Caco-2 (cell line): ENCODE results near the gene CYS1. TPM values are rescaled to one million over a fixed set of nuclear protein-coding genes. Genes with fewer than 3 reads are reported as not detected.
A peak's percentile ranks its signal among the peaks of the same experiment; 100 is the strongest.

Experiments used
- BruUV-seq: library from RNA; stranded (reverse); fragments of 400-500 nt; replicated peaks from 2 replicates; lab custom pipeline; 2021; lab: Mats Ljungman, UMichigan
- CTCF ChIA-PET: fragments of 300-600 bp; sonication (Branson Sonifier 250); formaldehyde crosslinking; loops from one replicate; lab custom pipeline; 2022; ENCODE audit warnings: antibody characterized with exemption; lab: Charles Lee
- POLR2A ChIA-PET: fragments of 300-600 bp; sonication (Branson Sonifier 250); formaldehyde crosslinking; loops from one replicate; lab custom pipeline; 2022; ENCODE audit warnings: antibody characterized with exemption; lab: Charles Lee
- DNase-seq, 2 experiments: peaks; one replicate each; pipeline versions ENCODE4 v3.0.0 to v3.0.0-alpha.2; 2020 to 2022
- H3K27me3 ChIP-seq: replicated peaks from 2 replicates; pipeline ENCODE4 v1.6.0; 2011; ENCODE audit warnings: low read length; ENCODE audit not compliant: control insufficient read depth, insufficient read depth
- H3K36me3 ChIP-seq: 2 replicates; pipeline ENCODE4 v1.5.1; 2011; ENCODE audit warnings: low read length; ENCODE audit not compliant: control insufficient read depth, insufficient read depth
- H3K4me1 ChIP-seq: fragments of 250-450 bp; sonication (Bioruptor Pico); 2 replicates; pipeline ENCODE4 v1.5.1; 2020; ENCODE audit warnings: mild to moderate bottlenecking
- H3K4me3 ChIP-seq: 2 replicates; pipeline ENCODE4 v1.5.1; 2011; ENCODE audit warnings: low read depth, mild to moderate bottlenecking, control low read depth, low read length
- H3K9me3 ChIP-seq: fragments of 250-450 bp; sonication (Bioruptor Pico); 2 replicates; pipeline ENCODE4 v1.5.1; 2020; ENCODE audit warnings: mild to moderate bottlenecking, moderate library complexity
- H3K27ac Mint-ChIP-seq: one replicate; pipeline ENCODE4 v1.8.0; 2022; ENCODE audit warnings: mixed read lengths; ENCODE audit not compliant: unreplicated experiment
- H3K27me3 Mint-ChIP-seq: one replicate; pipeline ENCODE4 v1.8.0; 2022; ENCODE audit warnings: mixed read lengths; ENCODE audit not compliant: insufficient read depth, unreplicated experiment
- H3K36me3 Mint-ChIP-seq: one replicate; pipeline ENCODE4 v1.8.0; 2022; ENCODE audit warnings: mild to moderate bottlenecking, mixed read lengths; ENCODE audit not compliant: insufficient read depth, unreplicated experiment
- H3K4me1 Mint-ChIP-seq: one replicate; pipeline ENCODE4 v1.8.0; 2022; ENCODE audit warnings: low read depth, mixed read lengths; ENCODE audit not compliant: unreplicated experiment
- H3K4me3 Mint-ChIP-seq: one replicate; pipeline ENCODE4 v1.8.0; 2022; ENCODE audit warnings: mild to moderate bottlenecking, moderate library complexity, mixed read lengths; ENCODE audit not compliant: unreplicated experiment
- H3K9me3 Mint-ChIP-seq: one replicate; pipeline ENCODE4 v1.8.0; 2022; ENCODE audit warnings: mixed read lengths; ENCODE audit not compliant: unreplicated experiment
- intact Hi-C: fragments of 100-400 bp; cut with micrococcal nuclease; formaldehyde crosslinking; loops from one replicate; pipeline ENCODE4 v1.10.0; 2022; ENCODE audit not compliant: unreplicated experiment
- total RNA-seq: library from RNA; stranded (reverse); gene quantifications from 2 replicates; pipeline ENCODE4 v1.2.3, GENCODE V29; 2022
- TF ChIP-seq, protein P1 (sequence below), 2 experiments: fragments of 200-600 bp in 1 of 2; IDR thresholded peaks; 1 replicate in 1 of 2; 2 replicates in 1 of 2; pipeline versions ENCODE4 v1.5.1 to v1.8.0; 2011 to 2022; ENCODE audit warnings: antibody characterized with exemption in 1 of 2, control low read depth in 1 of 2, inconsistent platforms in 1 of 2, low read depth in 1 of 2, low read length in 1 of 2, mild to moderate bottlenecking in 1 of 2, moderate library complexity in 1 of 2; ENCODE audit not compliant: insufficient read depth in 1 of 2, severe bottlenecking in 1 of 2, unreplicated experiment in 1 of 2

The CYS1 gene
- total RNA-seq, 1 experiment from 2014 or later: 1.4 TPM

DNA sequence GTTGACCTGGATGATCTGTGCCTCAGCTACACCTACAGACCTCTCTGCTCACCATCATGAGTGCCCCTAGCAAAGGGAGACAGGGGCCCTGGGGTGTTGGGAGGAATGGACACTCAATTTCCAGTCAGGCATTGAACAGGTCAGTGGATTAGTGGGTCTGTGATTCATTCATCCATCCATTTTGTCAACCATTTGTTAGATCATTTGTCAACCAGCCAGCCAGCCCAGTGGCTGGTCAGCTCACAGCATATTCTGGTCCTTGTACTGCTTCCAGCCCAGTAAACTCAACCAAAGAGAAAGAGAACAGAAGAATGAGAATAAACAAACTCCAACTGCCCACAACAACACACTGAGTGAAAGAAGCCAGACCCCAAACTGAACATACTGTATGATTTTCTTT is 41.5 kb downstream of the CYS1 start:
- peaks cover 22% of the 10 kb centered on the region for H3K4me1 Mint-ChIP-seq
- CTCF ChIA-PET: no interaction called here
- H3K36me3 Mint-ChIP-seq: peaks cover 9% of the 10 kb centered on the region
- Histone ChIP-seq H3K4me1 (peaks cover 9% of the 10 kb centered on the region; the same call in 1 of the 2 replicates), H3K4me3 (no peak overlapping the region), H3K36me3 (no peaks in the 10 kb centered on the region), H3K27me3 (no peaks in the 10 kb centered on the region), H3K9me3 (no peaks in the 10 kb centered on the region)
- POLR2A ChIA-PET: no interaction called here
- no TSS peak for BruUV-seq
- H3K9me3 Mint-ChIP-seq: no peaks in the 10 kb centered on the region
- TF ChIP-seq, protein P1, sequence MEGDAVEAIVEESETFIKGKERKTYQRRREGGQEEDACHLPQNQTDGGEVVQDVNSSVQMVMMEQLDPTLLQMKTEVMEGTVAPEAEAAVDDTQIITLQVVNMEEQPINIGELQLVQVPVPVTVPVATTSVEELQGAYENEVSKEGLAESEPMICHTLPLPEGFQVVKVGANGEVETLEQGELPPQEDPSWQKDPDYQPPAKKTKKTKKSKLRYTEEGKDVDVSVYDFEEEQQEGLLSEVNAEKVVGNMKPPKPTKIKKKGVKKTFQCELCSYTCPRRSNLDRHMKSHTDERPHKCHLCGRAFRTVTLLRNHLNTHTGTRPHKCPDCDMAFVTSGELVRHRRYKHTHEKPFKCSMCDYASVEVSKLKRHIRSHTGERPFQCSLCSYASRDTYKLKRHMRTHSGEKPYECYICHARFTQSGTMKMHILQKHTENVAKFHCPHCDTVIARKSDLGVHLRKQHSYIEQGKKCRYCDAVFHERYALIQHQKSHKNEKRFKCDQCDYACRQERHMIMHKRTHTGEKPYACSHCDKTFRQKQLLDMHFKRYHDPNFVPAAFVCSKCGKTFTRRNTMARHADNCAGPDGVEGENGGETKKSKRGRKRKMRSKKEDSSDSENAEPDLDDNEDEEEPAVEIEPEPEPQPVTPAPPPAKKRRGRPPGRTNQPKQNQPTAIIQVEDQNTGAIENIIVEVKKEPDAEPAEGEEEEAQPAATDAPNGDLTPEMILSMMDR (IDR thresholded peaks at IDR 0.05; ENCODE audit: insufficient read depth in 1 of 2, low read depth in 1 of 2, low read length in 1 of 2, severe bottlenecking in 1 of 2, unreplicated experiment in 1 of 2): no peak
- H3K27me3 Mint-ChIP-seq: no peaks in the 10 kb centered on the region
- intact Hi-C loops: no loop called here
- DNase-seq: no peak
- H3K27ac Mint-ChIP-seq: no peak overlapping the region
- H3K4me3 Mint-ChIP-seq: no peak overlapping the region

GRCh38 chr2:10038123-10038522 is 42.1 kb downstream of the CYS1 start:
- H3K9me3 ChIP-seq: no peaks in the 10 kb centered on the region
- BruUV-seq: no TSS peak
- Mint-ChIP-seq H3K36me3 (peaks cover 9% of the 10 kb centered on the region), H3K9me3 (no peaks in the 10 kb centered on the region), H3K27me3 (no peaks in the 10 kb centered on the region), H3K27ac (no peak overlapping the region), H3K4me1 (peaks cover 22% of the 10 kb centered on the region), H3K4me3 (no peak overlapping the region)
- H3K27me3 ChIP-seq: no peaks in the 10 kb centered on the region
- intact Hi-C loops: no loop called here
- ChIA-PET POLR2A (no interaction called here), CTCF (no interaction called here)
- H3K4me1 ChIP-seq: peaks cover 9% of the 10 kb centered on the region; the same call in 1 of the 2 replicates
- no peak overlapping the region for H3K4me3 ChIP-seq
- DNase-seq: no peak
- H3K36me3 ChIP-seq: no peaks in the 10 kb centered on the region
- TF ChIP-seq, protein P1 (IDR thresholded peaks at IDR 0.05; ENCODE audit: insufficient read depth in 1 of 2, low read depth in 1 of 2, low read length in 1 of 2, severe bottlenecking in 1 of 2, unreplicated experiment in 1 of 2): no peak

- intact Hi-C loops: no loop called here
- CTCF ChIA-PET: interaction anchor here (0.7 kb wide), 2 partner anchors 9 to 52 kb away, joined by 3 to 4 read pairs; no protein-coding TSS in a partner anchor
- Mint-ChIP-seq H3K9me3 (no peaks in the 10 kb centered on the region), H3K27me3 (no peaks in the 10 kb centered on the region), H3K4me1 (peaks cover 13% of the 10 kb centered on the region), H3K27ac (no peak overlapping the region), H3K36me3 (no peaks in the 10 kb centered on the region), H3K4me3 (no peak overlapping the region)
- no TSS peak for BruUV-seq
- Histone ChIP-seq H3K4me3 (no peak overlapping the region), H3K9me3 (no peaks in the 10 kb centered on the region), H3K36me3 (no peaks in the 10 kb centered on the region), H3K27me3 (no peaks in the 10 kb centered on the region), H3K4me1 (no peaks in the 10 kb centered on the region)
- TF ChIP-seq, protein P1 (IDR thresholded peaks at IDR 0.05; ENCODE audit: insufficient read depth in 1 of 2, low read depth in 1 of 2, low read length in 1 of 2, severe bottlenecking in 1 of 2, unreplicated experiment in 1 of 2): peak in 1 of 2 experiments; percentile 11
- DNase-seq: no peak
- POLR2A ChIA-PET: no interaction called here
Measured at GRCh38 chr2:10036095-10036884, 43.9 kb downstream of the CYS1 start.
